ENCODE results near the gene RHOU.

DNA sequence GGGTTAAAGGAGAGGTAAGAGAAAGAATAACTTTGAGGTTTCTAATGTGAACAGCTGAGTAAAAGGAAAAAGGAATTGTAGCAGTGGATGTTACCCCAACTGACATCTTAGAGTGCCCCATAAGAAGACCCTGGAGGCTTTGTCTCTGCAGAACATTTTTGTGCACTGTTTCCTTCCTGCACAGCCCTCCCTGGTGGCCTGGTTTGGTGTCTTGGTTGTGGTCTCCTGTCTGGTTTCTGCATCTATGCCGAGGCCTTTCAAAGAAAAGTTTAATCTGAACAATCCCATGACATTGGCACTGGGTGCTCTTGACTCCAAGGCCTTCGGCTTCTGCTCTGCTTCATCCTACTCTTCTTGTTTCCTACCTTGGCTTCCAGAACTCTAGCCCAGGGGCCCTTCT lies 57.8 kb downstream of the RHOU start:
- no peak for TF ChIP-seq POLR2A (IDR thresholded peaks at IDR 0.05)
- TF ChIP-seq, protein P1, sequence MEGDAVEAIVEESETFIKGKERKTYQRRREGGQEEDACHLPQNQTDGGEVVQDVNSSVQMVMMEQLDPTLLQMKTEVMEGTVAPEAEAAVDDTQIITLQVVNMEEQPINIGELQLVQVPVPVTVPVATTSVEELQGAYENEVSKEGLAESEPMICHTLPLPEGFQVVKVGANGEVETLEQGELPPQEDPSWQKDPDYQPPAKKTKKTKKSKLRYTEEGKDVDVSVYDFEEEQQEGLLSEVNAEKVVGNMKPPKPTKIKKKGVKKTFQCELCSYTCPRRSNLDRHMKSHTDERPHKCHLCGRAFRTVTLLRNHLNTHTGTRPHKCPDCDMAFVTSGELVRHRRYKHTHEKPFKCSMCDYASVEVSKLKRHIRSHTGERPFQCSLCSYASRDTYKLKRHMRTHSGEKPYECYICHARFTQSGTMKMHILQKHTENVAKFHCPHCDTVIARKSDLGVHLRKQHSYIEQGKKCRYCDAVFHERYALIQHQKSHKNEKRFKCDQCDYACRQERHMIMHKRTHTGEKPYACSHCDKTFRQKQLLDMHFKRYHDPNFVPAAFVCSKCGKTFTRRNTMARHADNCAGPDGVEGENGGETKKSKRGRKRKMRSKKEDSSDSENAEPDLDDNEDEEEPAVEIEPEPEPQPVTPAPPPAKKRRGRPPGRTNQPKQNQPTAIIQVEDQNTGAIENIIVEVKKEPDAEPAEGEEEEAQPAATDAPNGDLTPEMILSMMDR (IDR thresholded peaks at IDR 0.05), result no peak
